Stimulated activated CD8-positive, alpha-beta memory T cell treated with anti-CD3 and anti-CD28 coated beads, Interleukin-12 subunit alpha, Interleukin-12 subunit beta, amount 100 ng/mL, for 4 hours (primary cell): ENCODE data around the gene ZMYND8.
"Not testable (repeated sequence)": the region's sequence is repeated elsewhere in the genome, so short reads cannot be mapped to it uniquely, and the experiment has no call there.

Experiments
- DNase-seq: peaks from one replicate; pipeline ENCODE4 v3.0.0-alpha.2; 2020; ENCODE audit warnings: low read depth

ZMYND8 gene

DNA sequence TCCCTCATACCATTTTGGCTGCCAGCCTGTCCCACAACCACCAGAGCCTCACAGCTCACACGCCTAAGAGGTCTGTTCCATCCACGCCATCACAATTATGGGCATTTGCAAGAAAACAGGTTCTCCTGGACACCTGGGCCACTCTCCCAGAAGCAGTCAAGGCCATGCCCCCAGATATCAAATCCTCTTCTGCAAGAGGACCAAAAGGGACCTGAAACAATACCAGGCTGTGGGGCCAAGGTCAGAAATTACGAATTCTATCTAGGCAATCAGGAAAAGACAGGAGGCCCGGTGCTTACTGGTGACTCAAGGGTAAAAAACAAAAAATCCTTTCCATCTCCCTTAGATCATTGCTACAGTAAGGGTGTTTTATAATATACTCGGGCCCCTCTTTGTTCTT, 69.8 kb downstream of the ZMYND8 start:
- DNase-seq: no peak

DNA sequence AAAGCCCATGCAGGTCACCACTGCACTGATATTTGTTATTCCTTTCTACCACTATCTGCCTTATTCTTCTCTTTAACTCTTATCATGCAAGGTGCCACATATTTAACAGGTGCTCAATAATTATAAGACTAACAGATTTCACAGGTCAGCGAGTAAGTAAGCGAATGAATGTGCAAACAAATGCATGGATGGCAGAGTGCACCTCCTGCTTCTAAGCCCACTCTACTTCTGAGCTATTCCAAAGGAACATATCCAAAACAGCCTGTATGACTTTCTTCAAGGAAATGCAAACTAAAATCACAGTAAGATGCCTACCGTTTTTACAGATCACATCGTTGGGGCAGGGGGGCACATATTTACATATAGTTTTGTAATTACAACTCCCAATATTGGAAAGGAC, 71.3 kb downstream of the ZMYND8 start:
- no peak for DNase-seq

DNA sequence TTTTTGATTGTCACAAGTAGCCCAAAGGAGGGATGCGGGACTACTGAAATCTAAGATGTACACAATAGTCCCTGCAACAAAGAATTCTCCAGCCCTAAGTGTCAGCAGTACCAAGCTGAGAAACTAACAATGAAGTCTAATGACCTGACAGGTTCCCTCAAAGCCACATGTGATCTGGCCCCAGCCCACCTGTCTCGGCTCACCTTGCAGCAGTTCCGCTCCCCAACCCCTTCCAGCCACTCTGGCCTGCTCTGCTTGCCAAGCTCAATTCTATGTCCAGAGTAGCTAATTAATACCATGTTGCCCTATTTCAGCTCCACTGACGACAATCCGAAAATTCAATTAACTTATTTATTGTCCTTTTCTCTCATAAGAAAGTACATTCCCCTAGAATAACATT, 72.1 kb downstream of the ZMYND8 start:
- no peak for DNase-seq

DNA sequence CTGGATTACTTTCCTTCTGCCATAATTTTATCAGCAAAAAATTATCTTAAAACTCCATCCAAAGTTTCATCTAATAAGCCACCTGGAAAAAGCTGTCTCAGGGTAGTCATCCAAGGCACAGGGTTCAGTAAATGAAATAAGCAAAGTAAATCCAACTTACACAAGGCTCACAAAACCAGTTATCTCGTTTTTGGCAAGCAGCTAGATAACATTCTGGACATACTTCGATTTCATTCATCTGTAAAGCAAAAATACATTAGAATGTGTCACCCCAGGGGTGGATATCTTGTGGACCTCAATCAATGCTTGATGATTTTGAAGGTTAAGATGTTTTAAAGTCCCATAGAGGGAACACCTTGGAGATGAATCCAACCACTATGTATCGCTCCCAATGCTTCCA, 73.1 kb downstream of the ZMYND8 start:
- DNase-seq: no peak

DNA sequence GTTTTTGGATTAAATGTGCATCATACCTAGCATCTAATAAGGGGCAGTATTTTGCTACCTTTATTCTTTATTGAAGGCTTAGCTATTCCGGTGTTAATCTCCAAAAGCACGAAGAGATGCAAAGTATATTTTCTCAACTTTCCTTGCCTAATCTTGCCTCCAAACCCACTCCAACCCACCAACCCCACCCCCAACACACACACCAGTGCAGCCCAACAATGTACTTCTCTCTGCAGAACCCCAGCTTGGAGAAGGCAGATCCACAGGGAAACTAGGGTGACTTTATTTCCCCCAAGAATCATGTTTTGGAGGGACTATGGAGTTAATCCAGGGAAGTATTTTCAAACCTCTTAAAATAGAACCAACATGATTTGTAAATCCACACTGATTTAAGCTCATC, 73.6 kb downstream of the ZMYND8 start:
- no peak for DNase-seq

DNA sequence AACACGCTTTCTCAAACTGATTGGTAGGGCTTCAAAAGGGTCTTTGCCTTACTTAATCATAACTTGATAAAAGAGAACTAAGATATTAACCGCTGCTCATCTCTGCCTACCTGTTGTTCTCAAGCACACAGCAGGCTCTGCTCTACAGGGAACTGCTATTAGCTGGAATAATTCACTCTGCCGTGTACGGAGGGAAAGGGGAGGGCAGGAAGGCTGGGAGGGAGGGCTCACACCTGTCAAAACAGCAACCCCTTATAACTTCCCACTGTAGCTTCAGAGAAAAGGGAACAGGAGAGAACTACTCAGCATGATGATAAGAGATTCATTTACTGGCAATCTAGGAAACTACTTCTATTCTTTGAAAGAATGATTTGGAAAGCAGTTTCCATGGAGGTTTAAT, 75.1 kb downstream of the ZMYND8 start:
- no peak for DNase-seq

DNA sequence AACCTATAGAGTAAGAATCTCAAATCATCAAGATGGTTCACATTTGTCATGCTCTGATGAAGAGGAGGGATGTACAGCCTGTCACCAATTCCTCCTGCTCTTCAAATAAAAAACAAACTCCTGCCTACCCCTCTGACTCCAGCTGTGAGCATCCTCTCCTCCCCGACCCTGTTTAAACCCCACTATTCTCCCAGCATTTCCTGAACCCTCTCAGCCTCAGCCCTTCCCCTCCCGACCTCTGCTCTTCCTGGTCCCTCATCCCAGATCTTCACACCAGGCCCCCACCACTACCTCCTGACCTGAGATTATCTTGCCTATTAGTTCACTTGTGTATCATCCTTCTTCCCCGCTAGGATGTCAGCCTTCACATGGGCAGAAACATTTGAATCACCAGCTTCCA, 75.8 kb downstream of the ZMYND8 start:
- no peak for DNase-seq

DNA sequence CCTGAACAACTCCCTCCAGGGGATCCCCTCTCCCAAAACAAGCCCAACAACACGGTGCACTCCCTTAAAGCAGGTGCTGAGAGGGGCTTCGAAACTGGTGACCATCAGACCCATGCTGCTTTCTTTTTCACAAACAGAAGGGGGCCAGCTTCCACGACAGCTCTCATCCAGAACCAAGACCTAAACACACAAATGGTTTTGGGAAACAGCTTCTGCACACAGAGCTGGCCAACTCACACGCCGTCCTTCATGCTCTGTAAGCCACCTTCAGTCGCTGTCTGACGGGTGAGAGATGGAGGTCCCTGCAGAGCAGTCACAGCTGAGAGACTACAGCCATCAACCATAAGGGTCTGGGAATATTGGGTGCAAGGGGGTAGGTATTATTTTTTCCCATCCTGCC, 76.3 kb downstream of the ZMYND8 start:
- no peak for DNase-seq

DNA sequence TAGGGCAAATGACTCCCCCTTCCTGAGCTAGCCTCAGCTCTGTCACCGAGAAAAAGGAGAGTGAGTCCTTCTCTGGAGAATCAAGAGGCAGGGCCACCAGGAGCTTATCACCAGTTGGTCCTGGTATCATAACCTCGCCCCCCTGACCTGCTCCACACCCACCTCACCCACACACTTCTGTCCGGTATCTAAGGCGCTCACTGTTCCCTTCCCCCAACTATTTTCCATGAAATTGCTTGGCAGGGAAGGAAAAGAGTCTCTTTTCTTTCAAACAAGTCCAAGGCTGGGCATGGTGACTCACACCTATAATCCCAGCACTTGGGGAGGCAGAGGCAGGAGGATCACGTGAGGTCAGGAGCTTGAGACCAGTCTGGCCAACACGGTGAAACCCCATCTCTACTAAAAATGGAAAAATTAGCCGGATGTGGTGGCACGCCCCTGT, 77.6 kb downstream of the ZMYND8 start:
- DNase-seq: no peak

DNA sequence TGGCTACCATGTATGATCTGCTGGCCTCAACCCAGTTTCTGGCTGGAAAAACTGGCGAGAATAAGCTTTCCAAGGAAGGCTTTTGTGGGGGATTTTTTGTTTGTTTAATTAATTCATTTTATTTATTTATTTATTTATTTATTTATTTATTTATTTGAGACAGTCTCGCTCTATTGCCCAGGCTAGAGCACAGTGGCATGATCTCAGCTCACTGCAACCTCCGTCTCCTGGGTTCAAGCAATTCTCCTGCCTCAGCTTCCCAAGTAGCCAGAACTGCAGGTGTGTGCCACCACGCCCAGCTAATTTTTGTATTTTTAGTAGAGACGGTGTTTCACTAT, 79.0 kb downstream of the ZMYND8 start:
- not testable (repeated sequence) for DNase-seq

DNA sequence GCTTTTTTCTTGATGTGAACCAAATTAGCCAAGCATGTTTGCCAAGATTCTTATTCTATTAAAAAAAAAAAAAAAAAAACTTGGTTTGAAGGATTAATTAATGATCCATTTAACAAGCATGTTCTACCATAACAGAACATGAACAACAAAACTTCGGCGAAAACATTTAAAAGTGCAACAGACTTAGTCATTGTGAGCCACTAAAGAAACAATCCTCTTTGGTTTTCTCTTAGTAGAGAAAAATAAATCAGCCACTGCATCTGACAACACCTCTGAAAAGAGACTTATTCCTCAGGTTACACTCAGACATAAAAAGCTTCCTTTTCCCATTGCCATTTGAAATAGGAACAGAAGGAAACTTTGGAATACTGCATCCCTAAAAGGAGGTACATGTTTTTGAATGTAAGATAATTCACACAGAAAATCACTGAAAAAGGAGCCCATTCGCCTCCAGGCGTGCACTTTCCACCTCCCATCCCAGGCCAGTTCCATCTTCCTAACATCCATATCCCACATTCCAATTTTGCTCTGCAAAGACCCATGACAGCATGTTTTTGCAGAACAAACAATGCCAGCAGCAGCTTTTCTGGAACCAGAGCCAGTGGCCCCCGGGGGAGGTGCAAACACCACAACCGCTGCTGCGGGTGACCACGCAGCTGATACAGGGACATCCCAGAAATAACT, 79.5 kb downstream of the ZMYND8 start:
- no peak for DNase-seq

DNA sequence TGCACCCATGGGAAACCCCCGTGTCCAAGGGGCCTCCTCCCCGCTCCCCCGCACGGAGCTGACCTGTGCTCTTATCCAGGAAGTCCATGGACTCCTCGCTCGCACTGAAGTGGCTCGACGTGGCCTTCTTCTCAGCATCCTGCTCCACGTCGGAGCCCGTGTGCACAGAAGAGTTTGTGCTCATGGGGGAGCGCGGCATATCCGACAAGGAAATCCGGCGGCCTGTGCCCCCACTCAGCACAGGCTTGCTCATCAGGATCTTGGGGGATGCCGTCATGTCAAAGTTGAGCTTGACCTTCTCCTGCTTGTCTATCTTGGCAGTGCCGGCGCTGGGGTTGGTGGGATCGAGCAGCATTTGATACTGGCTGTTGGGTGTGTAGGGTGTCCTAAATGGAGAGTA, 80.2 kb downstream of the ZMYND8 start:
- no peak for DNase-seq

DNA sequence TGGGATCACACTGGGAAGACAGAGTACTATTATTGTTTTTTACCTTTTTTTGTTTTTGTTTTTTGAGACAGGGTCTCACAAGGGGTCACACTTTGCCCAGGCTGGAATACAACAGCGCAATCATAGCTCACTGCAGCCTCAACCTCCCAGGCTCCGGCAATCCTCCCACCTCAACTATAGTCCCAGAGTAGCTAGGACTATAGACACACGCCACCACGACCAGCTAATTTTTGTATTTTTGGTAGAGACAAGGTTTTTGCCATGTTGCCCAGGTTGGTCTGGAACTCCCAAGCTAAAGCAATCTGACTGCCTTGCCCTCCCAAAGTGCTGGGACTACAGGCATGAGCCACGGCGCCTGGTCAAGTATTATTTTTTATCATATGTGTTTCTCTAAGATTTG, 81.0 kb downstream of the ZMYND8 start:
- DNase-seq: no peak

DNA sequence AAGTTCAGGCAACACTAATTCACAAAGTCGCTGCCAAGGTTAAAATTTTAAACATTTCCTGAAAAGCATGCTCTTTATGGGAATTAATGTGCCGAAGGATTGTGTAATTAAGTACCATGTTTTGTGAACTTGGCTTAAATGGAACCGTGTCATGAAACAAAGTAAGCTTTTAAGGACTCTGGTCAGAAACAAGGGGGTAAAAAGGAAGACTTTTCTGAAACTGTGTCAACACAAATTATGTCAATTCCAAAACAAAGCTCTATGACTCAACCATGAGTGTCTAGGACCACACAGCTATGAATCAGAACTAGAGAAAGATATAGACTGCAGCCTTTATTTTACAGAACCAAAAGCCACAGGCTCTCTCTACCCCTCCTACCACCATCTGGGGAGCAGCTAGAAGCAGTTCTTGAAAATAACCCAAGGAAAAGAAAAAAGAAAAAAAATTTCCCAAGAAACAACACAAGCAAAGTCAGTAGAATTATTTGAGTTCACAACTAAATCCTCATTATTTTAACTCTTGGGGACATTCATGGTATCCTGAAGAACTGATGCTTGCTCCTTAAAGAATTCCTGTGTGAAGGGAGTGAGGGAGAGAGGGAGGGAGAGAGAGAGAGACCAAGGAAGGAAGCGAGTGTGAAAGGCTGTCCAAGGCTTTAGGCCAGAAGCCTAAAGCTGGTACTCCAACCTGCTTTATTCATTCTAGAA, 81.9 kb downstream of the ZMYND8 start:
- DNase-seq: no peak

DNA sequence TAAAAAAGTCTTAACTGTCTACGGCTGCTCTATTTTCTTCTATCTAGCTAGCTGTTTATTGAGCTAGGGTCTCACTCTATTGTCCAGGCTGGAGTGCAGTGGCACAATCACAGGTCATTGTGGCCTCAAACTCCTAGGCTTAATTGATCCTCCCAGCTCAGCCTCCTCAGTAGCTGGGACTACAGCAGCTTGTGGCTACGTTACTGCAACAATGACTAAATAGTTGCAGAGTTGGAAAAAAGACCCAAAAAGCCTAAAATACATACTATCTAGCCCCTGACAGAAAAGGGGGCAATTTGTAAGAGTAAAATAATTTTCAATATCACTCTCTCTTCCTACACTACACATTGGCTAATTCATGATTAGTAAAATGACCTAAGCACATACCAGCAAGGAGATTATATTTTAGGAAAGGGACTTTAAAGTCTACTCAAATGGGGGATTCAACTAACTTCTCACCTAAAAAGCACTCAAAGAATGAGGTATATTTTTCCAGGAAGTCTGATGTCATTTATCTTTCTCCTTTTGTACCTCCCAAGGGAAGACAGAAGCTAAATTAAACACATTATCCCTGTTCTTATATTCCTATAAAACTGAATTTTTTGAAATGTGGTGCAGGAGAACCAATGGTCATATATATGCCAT, 82.8 kb downstream of the ZMYND8 start:
- DNase-seq: no peak

DNA sequence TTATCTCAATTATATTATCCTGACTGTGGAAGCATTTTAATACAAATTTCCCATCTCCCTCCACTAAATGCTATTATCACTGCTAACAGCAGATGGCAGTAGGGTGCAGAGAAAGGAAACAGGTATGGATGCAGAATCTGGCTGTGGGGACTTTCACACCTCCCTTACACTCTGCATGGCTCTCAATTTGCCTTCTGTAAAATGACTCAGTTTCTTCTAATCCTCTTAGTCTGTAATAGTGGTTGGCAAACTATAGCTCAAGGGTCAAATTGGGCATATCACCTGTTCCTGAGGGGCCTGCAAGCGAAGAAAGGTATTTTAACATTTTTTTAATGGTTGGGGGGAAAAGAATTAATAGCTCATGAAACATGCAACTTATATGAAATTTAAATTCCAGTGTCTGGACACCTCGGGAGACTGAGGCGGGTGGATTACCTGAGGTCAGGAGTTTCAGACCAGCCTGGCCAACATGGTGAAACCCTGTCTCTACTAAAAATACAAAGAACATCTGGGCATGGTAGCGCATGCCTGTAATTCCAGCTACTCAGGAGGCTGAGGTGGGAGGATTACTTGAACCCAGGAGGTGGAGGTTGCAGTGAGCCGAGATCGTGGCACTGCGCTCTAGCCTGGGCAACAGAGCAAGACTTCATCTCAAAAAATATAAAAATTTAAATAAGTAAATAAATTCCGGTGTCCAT, 83.5 kb downstream of the ZMYND8 start:
- DNase-seq: no peak

DNA sequence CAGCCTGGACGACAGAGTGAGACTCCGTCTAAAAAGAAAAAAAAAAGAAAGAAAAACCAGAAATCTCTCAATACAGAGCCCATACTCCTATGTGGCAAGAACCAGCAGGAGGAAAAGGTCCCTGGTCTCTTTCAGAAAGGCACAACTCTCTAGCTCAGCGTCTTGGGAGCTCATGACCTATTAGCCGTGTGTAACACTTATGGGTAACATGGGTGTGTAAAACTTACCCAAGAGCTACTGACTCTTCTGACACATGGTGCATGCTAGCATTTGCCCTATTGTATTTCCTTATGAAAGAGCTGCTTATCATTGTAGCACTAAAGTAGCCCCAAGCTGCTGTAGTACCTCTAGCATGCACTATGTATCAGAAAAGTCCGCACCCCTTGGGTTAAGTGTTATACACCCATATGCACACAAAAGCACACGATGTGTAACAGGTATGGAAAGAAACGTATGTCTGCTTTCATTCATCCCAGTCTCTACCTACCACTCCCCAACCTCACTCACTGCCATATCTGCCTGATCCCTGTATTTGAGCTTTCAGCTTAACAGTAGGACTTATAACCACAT, 85.4 kb downstream of the ZMYND8 start:
- DNase-seq: no peak

DNA sequence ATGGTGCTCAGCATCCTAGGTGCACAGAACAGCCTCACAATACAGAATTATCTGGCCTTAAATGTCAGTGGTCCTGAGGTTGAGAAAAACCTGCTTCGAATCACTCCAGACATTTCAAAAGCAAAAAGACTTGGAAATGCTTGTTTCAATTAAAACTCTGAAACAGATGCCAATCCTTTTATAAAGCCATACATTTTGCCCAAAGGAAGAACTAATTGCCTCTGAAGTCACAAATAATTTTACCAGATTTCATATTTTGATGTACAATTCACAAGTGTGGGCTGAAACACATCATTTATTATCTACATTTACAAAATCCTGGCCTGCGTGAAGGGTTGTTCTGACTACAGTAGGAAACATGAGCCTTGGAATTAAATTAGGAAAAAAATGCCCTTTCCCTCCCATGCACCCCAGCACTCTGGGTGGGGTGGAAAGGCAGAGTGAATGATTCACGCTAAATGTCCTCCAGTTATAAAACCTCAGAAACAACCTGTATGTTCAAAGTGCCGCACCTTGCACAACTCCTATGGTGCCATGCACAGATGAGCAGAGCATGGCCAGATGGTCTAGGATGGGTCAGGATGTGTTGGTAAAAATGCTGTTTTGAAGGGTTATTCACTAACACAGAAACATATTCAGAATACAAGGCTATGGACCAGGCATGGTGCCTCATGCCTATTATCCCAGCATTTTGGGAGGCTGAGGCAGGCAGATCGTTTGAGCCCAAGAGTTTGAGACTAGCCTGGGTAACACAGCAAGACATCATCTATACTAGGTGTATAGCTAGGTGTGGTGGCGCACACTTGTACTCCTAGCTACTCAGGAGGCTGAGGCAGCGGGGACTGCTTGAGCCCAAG, 87.0 kb downstream of the ZMYND8 start:
- DNase-seq: no peak

DNA sequence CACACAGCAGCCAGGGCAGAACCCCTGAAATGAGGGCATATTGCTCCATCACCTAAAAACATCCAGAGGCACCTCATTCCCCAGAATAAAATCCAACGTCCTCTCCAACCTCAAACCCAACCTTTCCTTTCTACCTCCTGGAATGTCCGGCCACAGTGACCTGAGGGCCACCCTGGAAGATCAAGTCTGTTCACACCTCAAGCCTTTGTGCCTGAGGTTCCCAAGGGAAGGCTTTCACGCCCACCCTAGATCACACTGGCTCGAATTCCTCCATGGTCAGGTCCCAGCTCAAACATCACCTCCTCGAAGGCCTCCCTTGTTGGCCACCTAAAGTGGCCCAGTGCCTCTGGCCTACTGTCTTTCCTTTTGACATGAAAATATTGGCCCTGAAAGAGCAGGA, 88.9 kb downstream of the ZMYND8 start:
- DNase-seq: no peak

DNA sequence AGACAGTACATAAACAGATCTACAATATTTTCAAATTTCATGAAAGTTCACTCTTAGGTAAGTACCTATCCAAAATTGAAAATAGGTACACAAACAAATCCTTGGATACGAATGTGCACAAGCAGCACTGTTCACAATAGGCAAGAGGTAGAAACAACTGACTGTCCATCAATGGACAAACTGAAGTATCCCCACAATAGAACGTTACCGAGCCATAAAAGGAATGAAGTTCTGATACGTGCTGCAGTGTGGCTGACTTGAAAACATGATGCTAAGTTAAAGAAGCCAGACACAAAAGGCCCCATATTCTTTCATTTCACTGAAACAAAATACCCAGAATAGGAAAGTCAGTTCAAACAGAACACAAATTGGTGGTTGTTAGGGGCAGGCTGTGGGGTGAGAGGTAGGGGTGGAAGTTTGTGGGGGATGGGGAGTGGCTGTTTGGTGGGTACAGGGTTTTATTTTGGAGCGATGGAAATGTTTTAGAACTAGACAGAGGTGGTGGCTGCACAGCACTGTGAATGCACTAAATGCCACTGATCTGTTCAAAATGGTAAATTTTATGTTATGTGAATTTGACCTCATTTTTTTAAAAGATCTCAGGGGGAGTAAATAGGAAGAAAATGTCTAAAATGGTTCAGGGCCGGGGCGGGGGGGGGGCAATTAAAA, 89.5 kb downstream of the ZMYND8 start:
- no peak for DNase-seq

DNA sequence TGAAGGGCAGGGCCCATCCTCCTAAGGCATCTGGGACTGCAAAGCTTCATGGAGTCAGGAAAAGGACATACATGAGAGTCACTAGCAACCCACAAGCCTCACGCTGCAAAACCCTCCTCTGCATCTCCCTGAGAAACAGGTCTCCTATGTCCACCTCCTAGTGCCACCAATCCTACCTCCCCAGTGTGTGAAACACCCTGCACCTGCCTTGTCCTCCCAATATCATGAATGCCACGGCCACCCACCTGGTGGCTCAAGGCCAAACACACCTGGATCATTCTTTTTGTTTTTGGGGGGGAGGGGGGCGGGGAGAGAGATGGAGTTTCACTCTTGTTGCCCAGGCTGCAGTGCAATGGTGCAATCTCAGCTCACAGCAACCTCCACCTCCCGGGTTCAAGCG, 90.5 kb downstream of the ZMYND8 start:
- no peak for DNase-seq
